WTC11 (cell line): ENCODE results near the gene TULP1. TPM values are rescaled to one million over a fixed set of nuclear protein-coding genes. Genes with fewer than 3 reads are reported as not detected.

Experiments used
- ATAC-seq: fragments of 200-7000 bp; cut with Tn5 transposase; 2 replicates; pipeline ENCODE4 v1.10.0; 2021; ENCODE audit warnings: mild to moderate bottlenecking, moderate library complexity
- CTCF ChIA-PET: fragments of 300-600 bp; sonication (Branson Sonifier 250); formaldehyde crosslinking; loops from one replicate; lab custom pipeline; 2021; ENCODE audit warnings: antibody characterized with exemption; lab: Charles Lee
- POLR2A ChIA-PET: fragments of 350-600 bp; sonication (Branson Sonifier 250); formaldehyde crosslinking; loops from one replicate; lab custom pipeline; 2021; ENCODE audit warnings: antibody characterized with exemption; lab: Charles Lee
- DNase-seq: peaks from one replicate; pipeline ENCODE4 v3.0.0; 2021; ENCODE audit warnings: low spot score
- H3K27ac Mint-ChIP-seq: 2 replicates; pipeline ENCODE4 v1.8.0; 2021; ENCODE audit warnings: mixed read lengths
- H3K27me3 Mint-ChIP-seq: 2 replicates; pipeline ENCODE4 v1.8.0; 2021; ENCODE audit warnings: low read depth, mild to moderate bottlenecking, moderate library complexity, mixed read lengths
- H3K36me3 Mint-ChIP-seq: 2 replicates; pipeline ENCODE4 v1.8.0; 2021; ENCODE audit warnings: mixed read lengths
- H3K4me1 Mint-ChIP-seq: 2 replicates; pipeline ENCODE4 v1.8.0; 2022; ENCODE audit warnings: mixed read lengths
- H3K4me3 Mint-ChIP-seq: 2 replicates; pipeline ENCODE4 v1.8.0; 2021; ENCODE audit warnings: mild to moderate bottlenecking, moderate library complexity, mixed read lengths
- H3K9me3 Mint-ChIP-seq: 2 replicates; pipeline ENCODE4 v1.8.0; 2021; ENCODE audit warnings: mixed read lengths
- AR ChIP-seq: fragments of 250-450 bp; sonication (Bioruptor Pico); IDR thresholded peaks from 2 replicates; pipeline ENCODE4 v1.9.0; 2021; ENCODE audit warnings: mild to moderate bottlenecking
- E2F1 ChIP-seq: sonication (generic); formaldehyde crosslinking; IDR thresholded peaks from 2 replicates; pipeline ENCODE4 v1.8.0; 2022; ENCODE audit warnings: mild to moderate bottlenecking, missing genetic modification reagents
- E2F5 ChIP-seq: sonication (generic); formaldehyde crosslinking; IDR thresholded peaks from 2 replicates; pipeline ENCODE4 v1.8.1; 2022; ENCODE audit warnings: mild to moderate bottlenecking, moderate library complexity, missing genetic modification reagents
- FOXK1 ChIP-seq: sonication (generic); formaldehyde crosslinking; IDR thresholded peaks from 2 replicates; pipeline ENCODE4 v1.8.0; 2022; ENCODE audit warnings: mild to moderate bottlenecking, moderate library complexity, missing genetic modification reagents
- GTF2I ChIP-seq: fragments of 250-450 bp; sonication (Bioruptor Pico); conservative IDR thresholded peaks from 2 replicates; pipeline ENCODE4 v1.4.0; 2021; ENCODE audit warnings: mild to moderate bottlenecking
- HMGXB4 ChIP-seq: sonication (generic); formaldehyde crosslinking; IDR thresholded peaks from 2 replicates; pipeline ENCODE4 v1.8.1; 2023; ENCODE audit warnings: mild to moderate bottlenecking, moderate library complexity, missing genetic modification reagents
- KAT7 ChIP-seq: sonication (generic); formaldehyde crosslinking; IDR thresholded peaks from 2 replicates; pipeline ENCODE4 v1.8.1; 2023; ENCODE audit warnings: missing genetic modification reagents, mild to moderate bottlenecking, borderline replicate concordance
- MXD4 ChIP-seq: fragments of 250-450 bp; sonication (Bioruptor Pico); IDR thresholded peaks from 2 replicates; pipeline ENCODE4 v1.8.0; 2021; ENCODE audit warnings: mild to moderate bottlenecking, moderate library complexity, borderline replicate concordance
- PREB ChIP-seq: sonication (generic); formaldehyde crosslinking; IDR thresholded peaks from 2 replicates; pipeline ENCODE4 v1.8.1; 2022; ENCODE audit warnings: mild to moderate bottlenecking, missing genetic modification reagents, moderate library complexity, borderline replicate concordance
- SMAD3 ChIP-seq: sonication (generic); formaldehyde crosslinking; IDR thresholded peaks from 2 replicates; pipeline ENCODE4 v1.8.0; 2022; ENCODE audit warnings: missing genetic modification reagents, mild to moderate bottlenecking, borderline replicate concordance
- SMAD4 ChIP-seq: sonication (generic); formaldehyde crosslinking; IDR thresholded peaks from 2 replicates; pipeline ENCODE4 v1.8.0; 2022; ENCODE audit warnings: mild to moderate bottlenecking, missing genetic modification reagents
- ZBTB21 ChIP-seq: sonication (generic); formaldehyde crosslinking; IDR thresholded peaks from 2 replicates; pipeline ENCODE4 v1.8.1; 2023; ENCODE audit warnings: mild to moderate bottlenecking, missing genetic modification reagents, borderline replicate concordance
- ZMAT4 ChIP-seq: fragments of 250-450 bp; sonication (Bioruptor Pico); IDR thresholded peaks from 2 replicates; pipeline ENCODE4 v1.9.0; 2021; ENCODE audit warnings: mild to moderate bottlenecking
- ZNF263 ChIP-seq: sonication (generic); formaldehyde crosslinking; IDR thresholded peaks from 2 replicates; pipeline ENCODE4 v1.8.1; 2022; ENCODE audit warnings: low read depth, mild to moderate bottlenecking, moderate library complexity, missing genetic modification reagents
- ZNF317 ChIP-seq: sonication (generic); formaldehyde crosslinking; IDR thresholded peaks from 2 replicates; pipeline ENCODE4 v1.8.1; 2023; ENCODE audit warnings: low read depth, mild to moderate bottlenecking, moderate library complexity, missing genetic modification reagents, borderline replicate concordance
- ZNF416 ChIP-seq: fragments of 250-450 bp; sonication (Bioruptor Pico); IDR thresholded peaks from 2 replicates; pipeline ENCODE4 v1.9.0; 2021; ENCODE audit warnings: mild to moderate bottlenecking, inconsistent platforms
- ZNF425 ChIP-seq: fragments of 250-450 bp; sonication (Bioruptor Pico); conservative IDR thresholded peaks from 2 replicates; pipeline ENCODE4 v1.9.0; 2021; ENCODE audit warnings: mild to moderate bottlenecking
- ZNF512 ChIP-seq: sonication (generic); formaldehyde crosslinking; IDR thresholded peaks from 2 replicates; pipeline ENCODE4 v1.8.1; 2022; ENCODE audit warnings: missing genetic modification reagents, borderline replicate concordance
- total RNA-seq: library from RNA; stranded (reverse); gene quantifications from 3 replicates; pipeline ENCODE4 v1.2.3, GENCODE V29; 2021

The TULP1 gene
- total RNA-seq, 1 experiment from 2014 or later: 2.9 TPM

- TF ChIP-seq ZNF425 (CRISPR knock-in tag) (0 out of 2 replicates have a peak, but pooled peaks have one; percentile 8), ZNF263 (CRISPR knock-in tag) (no peak)
Measured at GRCh38 chr6:35469751-35470662, 42.7 kb downstream of the TULP1 start (continued).

- DNase-seq: no peak
- POLR2A ChIA-PET: interaction anchor here (0.6 to 7.9 kb wide), 9 partner anchors 11 to 196 kb away, joined by 3 to 54 read pairs (median 3); partner anchors contain the start of gene TEAD3
- TF ChIP-seq ZNF512 (CRISPR knock-in tag): no peak
- TF ChIP-seq PREB (CRISPR knock-in tag): no peak
- TF ChIP-seq ZNF416 (CRISPR knock-in tag): no peak
- no peak for TF ChIP-seq SMAD3
- TF ChIP-seq ZNF317 (CRISPR knock-in tag): no peak
- peak; percentile 15; the same call in 1 of the 2 replicates for TF ChIP-seq E2F5 (CRISPR knock-in tag)
- TF ChIP-seq FOXK1 (CRISPR knock-in tag): 0 out of 2 replicates have a peak, but pooled peaks have one; percentile 33
- TF ChIP-seq ZMAT4 (CRISPR knock-in tag): no peak
- no peak; the same call in 1 of the 2 replicates for TF ChIP-seq HMGXB4 (CRISPR knock-in tag)
- TF ChIP-seq SMAD4 (CRISPR knock-in tag): 0 out of 2 replicates have a peak, but pooled peaks have one; percentile 1
- TF ChIP-seq ZBTB21: no peak
- TF ChIP-seq KAT7 (CRISPR knock-in tag): 0 out of 2 replicates have a peak, but pooled peaks have one; percentile 21
- no peak for TF ChIP-seq GTF2I (CRISPR knock-in tag)
- TF ChIP-seq MXD4 (CRISPR knock-in tag): no peak
- TF ChIP-seq AR: no peak
- TF ChIP-seq E2F1 (CRISPR knock-in tag): no peak
Measured at GRCh38 chr6:35468980-35469750, 43.5 kb downstream of the TULP1 start.

More at GRCh38 chr6:35468980-35469750, 43.5 kb downstream of the TULP1 start:
- Mint-ChIP-seq H3K27me3 (peaks cover 13% of the 10 kb centered on the region), H3K4me1 (peaks cover 47% of the 10 kb centered on the region), H3K27ac (peak overlapping the region; percentile 97), H3K4me3 (peak overlapping the region; percentile 95), H3K9me3 (no peaks in the 10 kb centered on the region), H3K36me3 (peaks cover 56% of the 10 kb centered on the region)
- CTCF ChIA-PET: interaction anchor here (1.5 to 2.6 kb wide), 7 partner anchors 9 to 166 kb away, joined by 5 to 12 read pairs (median 8); partner anchors contain the start of genes FANCE and TEAD3
- ATAC-seq: no peak
